SU-DHL-6 (cell line): ENCODE results near the gene MBD5.

ENCODE experiments used
- H2AFZ ChIP-seq: fragments of 200-600 bp; sonication (generic); 2 replicates; pipeline ENCODE4 v1.6.1; 2014; ENCODE audit warnings: low read depth, mild to moderate bottlenecking, moderate library complexity, mixed read lengths, antibody characterized with exemption, low read length; ENCODE audit not compliant: severe bottlenecking
- H3F3A ChIP-seq: fragments of 200-600 bp; shearing (Covaris generic); 2 replicates; pipeline ENCODE4 v1.6.0; 2016; ENCODE audit warnings: antibody characterized with exemption, mild to moderate bottlenecking; ENCODE audit not compliant: insufficient read depth
- H3K27ac ChIP-seq: fragments of 200-600 bp; sonication (generic); 2 replicates; pipeline ENCODE4 v1.5.1; 2016; ENCODE audit warnings: low read depth, mild to moderate bottlenecking, low read length, moderate library complexity, mixed read lengths
- H3K27me3 ChIP-seq: fragments of 200-600 bp; sonication (generic), shearing (Covaris generic); 2 replicates; pipeline ENCODE4 v1.6.0; 2014; ENCODE audit warnings: mild to moderate bottlenecking, low read length
- H3K36me3 ChIP-seq: fragments of 200-600 bp; sonication (generic); 2 replicates; pipeline ENCODE4 v1.6.1; 2014; ENCODE audit warnings: mild to moderate bottlenecking, low read length, mixed read lengths
- H3K4me2 ChIP-seq: fragments of 300-600, 200-600 bp; shearing (Covaris generic), sonication (generic); 2 replicates; pipeline ENCODE4 v1.6.0; 2014; ENCODE audit warnings: low read length, low read depth, mild to moderate bottlenecking; ENCODE audit not compliant: poor library complexity, severe bottlenecking
- H3K4me3 ChIP-seq: fragments of 200-600 bp; sonication (generic); 2 replicates; pipeline ENCODE4 v1.5.1; 2014; ENCODE audit warnings: antibody characterized with exemption, low read length, mild to moderate bottlenecking, mixed read lengths; ENCODE audit not compliant: insufficient read depth, poor library complexity, severe bottlenecking
- H3K79me2 ChIP-seq: fragments of 200-600 bp; sonication (generic); 2 replicates; pipeline ENCODE4 v1.6.1; 2014; ENCODE audit warnings: mild to moderate bottlenecking, low read length, moderate library complexity; ENCODE audit not compliant: insufficient read depth
- H3K9ac ChIP-seq: fragments of 200-600 bp; sonication (generic); 2 replicates; pipeline ENCODE4 v1.7.0; 2014; ENCODE audit warnings: mild to moderate bottlenecking, low read length
- H3K9me2 ChIP-seq: fragments of 200-600 bp; sonication (generic); replicated peaks from 2 replicates; pipeline ENCODE4 v1.6.1; 2014; ENCODE audit warnings: low read length; ENCODE audit not compliant: insufficient read depth
- H3K9me3 ChIP-seq: fragments of 200-600 bp; sonication (generic); 2 replicates; pipeline ENCODE4 v1.6.1; 2014; ENCODE audit warnings: low read length, mixed read lengths; ENCODE audit not compliant: insufficient read depth
- H4K20me1 ChIP-seq: fragments of 200-600 bp; sonication (generic); 2 replicates; pipeline ENCODE4 v1.6.1; 2014; ENCODE audit warnings: low read depth, mild to moderate bottlenecking, antibody characterized with exemption, low read length, moderate library complexity, mixed read lengths
- EZH2phosphoT487 ChIP-seq: fragments of 200-600 bp; sonication (generic), shearing (Covaris generic); conservative IDR thresholded peaks from 2 replicates; pipeline ENCODE4 v1.6.1; 2018; ENCODE audit warnings: mild to moderate bottlenecking, antibody characterized with exemption, low read length, moderate library complexity, mixed read lengths
- TF ChIP-seq, protein P1 (sequence below): fragments of 200-600 bp; sonication (generic); IDR thresholded peaks from one replicate; pipeline ENCODE4 v1.5.1; 2017; ENCODE audit warnings: antibody characterized with exemption, mild to moderate bottlenecking, low read length, moderate library complexity; ENCODE audit not compliant: insufficient read depth, poor library complexity, severe bottlenecking

Gene MBD5

GRCh38 chr2:148063633-148064032 lies 42.7 kb downstream of the MBD5 start:
- no peaks in the 10 kb centered on the region for H3K79me2 ChIP-seq
- H4K20me1 ChIP-seq: no peaks in the 10 kb centered on the region
- no peaks in the 10 kb centered on the region for H3K9me2 ChIP-seq
- no peaks in the 10 kb centered on the region for H3K27me3 ChIP-seq
- no peaks in the 10 kb centered on the region for H3K9me3 ChIP-seq
- no peak overlapping the region for H3K9ac ChIP-seq
- H3K36me3 ChIP-seq: no peaks in the 10 kb centered on the region
- TF ChIP-seq EZH2phosphoT487: no peak
- TF ChIP-seq, protein P1, sequence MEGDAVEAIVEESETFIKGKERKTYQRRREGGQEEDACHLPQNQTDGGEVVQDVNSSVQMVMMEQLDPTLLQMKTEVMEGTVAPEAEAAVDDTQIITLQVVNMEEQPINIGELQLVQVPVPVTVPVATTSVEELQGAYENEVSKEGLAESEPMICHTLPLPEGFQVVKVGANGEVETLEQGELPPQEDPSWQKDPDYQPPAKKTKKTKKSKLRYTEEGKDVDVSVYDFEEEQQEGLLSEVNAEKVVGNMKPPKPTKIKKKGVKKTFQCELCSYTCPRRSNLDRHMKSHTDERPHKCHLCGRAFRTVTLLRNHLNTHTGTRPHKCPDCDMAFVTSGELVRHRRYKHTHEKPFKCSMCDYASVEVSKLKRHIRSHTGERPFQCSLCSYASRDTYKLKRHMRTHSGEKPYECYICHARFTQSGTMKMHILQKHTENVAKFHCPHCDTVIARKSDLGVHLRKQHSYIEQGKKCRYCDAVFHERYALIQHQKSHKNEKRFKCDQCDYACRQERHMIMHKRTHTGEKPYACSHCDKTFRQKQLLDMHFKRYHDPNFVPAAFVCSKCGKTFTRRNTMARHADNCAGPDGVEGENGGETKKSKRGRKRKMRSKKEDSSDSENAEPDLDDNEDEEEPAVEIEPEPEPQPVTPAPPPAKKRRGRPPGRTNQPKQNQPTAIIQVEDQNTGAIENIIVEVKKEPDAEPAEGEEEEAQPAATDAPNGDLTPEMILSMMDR: no peak
- no peak overlapping the region for H3K4me2 ChIP-seq
- H3K4me3 ChIP-seq: no peak overlapping the region
- H3F3A ChIP-seq: no peaks in the 10 kb centered on the region; the same call in 1 of the 2 replicates
- no peak overlapping the region for H2AFZ ChIP-seq
- H3K27ac ChIP-seq: no peak overlapping the region

GRCh38 chr2:148065936-148066335 lies 45.0 kb downstream of the MBD5 start:
- no peaks in the 10 kb centered on the region for H3K36me3 ChIP-seq
- no peak overlapping the region for H3K27ac ChIP-seq
- H3K27me3 ChIP-seq: no peaks in the 10 kb centered on the region
- H4K20me1 ChIP-seq: no peaks in the 10 kb centered on the region
- no peaks in the 10 kb centered on the region for H3K79me2 ChIP-seq
- H2AFZ ChIP-seq: no peak overlapping the region
- no peaks in the 10 kb centered on the region for H3F3A ChIP-seq
- no peak overlapping the region for H3K4me2 ChIP-seq
- H3K9ac ChIP-seq: no peak overlapping the region
- TF ChIP-seq EZH2phosphoT487: no peak
- TF ChIP-seq, protein P1: no peak
- H3K9me2 ChIP-seq: no peaks in the 10 kb centered on the region
- no peaks in the 10 kb centered on the region for H3K9me3 ChIP-seq
- H3K4me3 ChIP-seq: no peak overlapping the region

GRCh38 chr2:148067801-148068200 lies 46.9 kb downstream of the MBD5 start:
- Histone ChIP-seq H3K9ac (no peak overlapping the region), H3K9me3 (no peaks in the 10 kb centered on the region), H3K9me2 (no peaks in the 10 kb centered on the region), H3K4me3 (no peak overlapping the region), H3K36me3 (no peaks in the 10 kb centered on the region), H4K20me1 (no peaks in the 10 kb centered on the region), H2AFZ (no peak overlapping the region), H3F3A (no peaks in the 10 kb centered on the region), H3K27ac (no peak overlapping the region), H3K79me2 (no peaks in the 10 kb centered on the region), H3K27me3 (no peaks in the 10 kb centered on the region), H3K4me2 (no peak overlapping the region)
- TF ChIP-seq, protein P1: no peak
- no peak for TF ChIP-seq EZH2phosphoT487
